OCI-LY1 (cell line): Measurements from ENCODE around the gene LBX2.

Experiments used
- CTCF ChIP-seq: fragments of 200-600 bp; sonication (generic), shearing (Covaris generic); IDR thresholded peaks from 2 replicates; pipeline ENCODE4 v1.5.1; 2017; ENCODE audit warnings: mild to moderate bottlenecking, antibody characterized with exemption, low read length, moderate library complexity, mixed read lengths
- EZH2 ChIP-seq: fragments of 200-600 bp; sonication (generic), shearing (Covaris generic); IDR thresholded peaks from 2 replicates; pipeline ENCODE4 v1.8.0; 2017; ENCODE audit warnings: borderline replicate concordance, mixed run types, mild to moderate bottlenecking, antibody characterized with exemption, low read length, moderate library complexity, mixed read lengths

GRCh38 chr2:74481961-74482800, 17.2 kb downstream of the LBX2 start:
- no peak for TF ChIP-seq CTCF
- TF ChIP-seq EZH2 = no peak
